Trophoblast cell (in vitro differentiated cells and primary cell): ENCODE measurements around the gene NRP2.

Experiments
- DNase-seq, 2 donors: peaks; one replicate each; pipeline ENCODE4 v3.0.0-alpha.2; 2016
- H2AFZ ChIP-seq: 2 replicates; pipeline ENCODE4 v1.6.1; 2013; ENCODE audit warnings: low read length, moderate library complexity, mild to moderate bottlenecking; ENCODE audit not compliant: insufficient read depth, poor library complexity
- H2AK5ac ChIP-seq: 2 replicates; pipeline ENCODE4 v1.6.1; 2013; ENCODE audit warnings: mild to moderate bottlenecking, low read length
- H2BK120ac ChIP-seq: 2 replicates; pipeline ENCODE4 v1.6.1; 2013; ENCODE audit warnings: low read length, mild to moderate bottlenecking, moderate library complexity; ENCODE audit not compliant: insufficient read depth, poor library complexity
- H2BK12ac ChIP-seq: 2 replicates; pipeline ENCODE4 v1.6.1; 2013; ENCODE audit warnings: mild to moderate bottlenecking, low read length, moderate library complexity
- H2BK5ac ChIP-seq: 2 replicates; pipeline ENCODE4 v1.6.1; 2013; ENCODE audit warnings: low read length, low read depth, moderate library complexity, mild to moderate bottlenecking; ENCODE audit not compliant: poor library complexity
- H3K14ac ChIP-seq: 2 replicates; pipeline ENCODE4 v1.6.1; 2013; ENCODE audit warnings: mild to moderate bottlenecking, low read length
- H3K18ac ChIP-seq: 2 replicates; pipeline ENCODE4 v1.6.1; 2013; ENCODE audit warnings: mild to moderate bottlenecking, low read length
- H3K23ac ChIP-seq: 2 replicates; pipeline ENCODE4 v1.6.1; 2013; ENCODE audit warnings: low read length
- H3K27ac ChIP-seq: 2 replicates; pipeline ENCODE4 v1.5.1; 2013; ENCODE audit warnings: low read depth, mild to moderate bottlenecking, inconsistent platforms, low read length, moderate library complexity
- H3K27me3 ChIP-seq: 2 replicates; pipeline ENCODE4 v1.6.1; 2013; ENCODE audit warnings: inconsistent platforms, mild to moderate bottlenecking, low read length, moderate library complexity; ENCODE audit not compliant: insufficient read depth
- H3K36me3 ChIP-seq, 2 experiments: 1 replicate in 1 of 2; 2 replicates in 1 of 2; pipeline ENCODE4 v1.6.1; 2013; ENCODE audit warnings: low read length in 2 of 2, mild to moderate bottlenecking in 2 of 2, moderate library complexity in 1 of 2; ENCODE audit not compliant: insufficient read depth in 2 of 2, control insufficient read depth in 1 of 2
- H3K4ac ChIP-seq: 2 replicates; pipeline ENCODE4 v1.6.1; 2013; ENCODE audit warnings: low read depth, mild to moderate bottlenecking, low read length, moderate library complexity
- H3K4me1 ChIP-seq, 2 experiments: 1 replicate in 1 of 2; 2 replicates in 1 of 2; pipeline ENCODE4 v1.6.1; 2013; ENCODE audit warnings: low read length in 2 of 2, mild to moderate bottlenecking in 2 of 2, moderate library complexity in 1 of 2; ENCODE audit not compliant: insufficient read depth in 2 of 2, control insufficient read depth in 1 of 2
- H3K4me2 ChIP-seq: 2 replicates; pipeline ENCODE4 v1.6.1; 2013; ENCODE audit warnings: inconsistent platforms, mild to moderate bottlenecking, low read length, moderate library complexity
- H3K4me3 ChIP-seq: 2 replicates; pipeline ENCODE4 v1.5.1; 2013; ENCODE audit warnings: mild to moderate bottlenecking, low read depth, low read length, inconsistent platforms
- H3K79me1 ChIP-seq: one replicate; pipeline ENCODE4 v1.6.1; 2013; ENCODE audit warnings: low read length
- H3K79me2 ChIP-seq: 2 replicates; pipeline ENCODE4 v1.6.1; 2013; ENCODE audit warnings: low read length, mild to moderate bottlenecking; ENCODE audit not compliant: control insufficient read depth, insufficient read depth, poor library complexity
- H3K9ac ChIP-seq: 2 replicates; pipeline ENCODE4 v1.6.1; 2013; ENCODE audit warnings: mild to moderate bottlenecking, low read length
- H3K9me3 ChIP-seq: 2 replicates; pipeline ENCODE4 v1.6.1; 2013; ENCODE audit warnings: low read depth, mild to moderate bottlenecking, control low read depth, inconsistent platforms, low read length; ENCODE audit not compliant: insufficient read depth
- H4K12ac ChIP-seq: 2 replicates; pipeline ENCODE4 v1.6.1; 2013; ENCODE audit warnings: low read depth, mild to moderate bottlenecking, low read length, moderate library complexity
- H4K8ac ChIP-seq: 2 replicates; pipeline ENCODE4 v1.6.1; 2013; ENCODE audit warnings: low read depth, mild to moderate bottlenecking, low read length, moderate library complexity
- H4K91ac ChIP-seq: one replicate; pipeline ENCODE4 v1.6.1; 2013; ENCODE audit warnings: low read depth, mild to moderate bottlenecking, low read length, moderate library complexity
- WGBS: extraction: QIAGEN DNeasy Blood & Tissue Kit; methylation state at CpG from one replicate; pipeline ENCODE4 v1.1.7; 2013; ENCODE audit warnings: missing lambda C conversion rate; ENCODE audit not compliant: insufficient read length, insufficient coverage; ENCODE audit errors: extremely low coverage; 5-methylcytosine and 5-hydroxymethylcytosine counted together

The NRP2 gene

GRCh38 chr2:205836477-205837221 is 154.3 kb downstream of the NRP2 start:
- no peak overlapping the region for H2BK5ac ChIP-seq
- H4K91ac ChIP-seq: no peak overlapping the region
- no CpG with 5 or more reads among the region's 13 CpGs for WGBS
- no peak overlapping the region for H4K12ac ChIP-seq
- H3K23ac ChIP-seq: no peak overlapping the region
- no peaks in the 10 kb centered on the region for H3K27me3 ChIP-seq
- H4K8ac ChIP-seq: no peak overlapping the region
- no peak overlapping the region for H3K4ac ChIP-seq
- no peak overlapping the region for H3K9ac ChIP-seq
- no peak overlapping the region for H2AK5ac ChIP-seq
- H3K79me1 ChIP-seq: peaks cover 2% of the 10 kb centered on the region
- H3K4me1 ChIP-seq: peaks cover 6 to 7% of the 10 kb centered on the region in 2 experiments
- DNase-seq: no peak
- no peak overlapping the region for H3K14ac ChIP-seq
- no peaks in the 10 kb centered on the region for H3K9me3 ChIP-seq
- no peak overlapping the region for H3K4me2 ChIP-seq
- no peak overlapping the region for H3K27ac ChIP-seq
- no peak overlapping the region for H2BK12ac ChIP-seq
- no peak overlapping the region for H2AFZ ChIP-seq
- no peak overlapping the region for H3K18ac ChIP-seq
- no peaks in the 10 kb centered on the region for H3K36me3 ChIP-seq
- H3K79me2 ChIP-seq: no peaks in the 10 kb centered on the region
- no peak overlapping the region for H2BK120ac ChIP-seq
- H3K4me3 ChIP-seq: no peak overlapping the region

GRCh38 chr2:205837663-205838062 is 155.4 kb downstream of the NRP2 start:
- H3K4me3 ChIP-seq: no peak overlapping the region
- H3K4ac ChIP-seq: no peak overlapping the region
- H3K36me3 ChIP-seq: no peaks in the 10 kb centered on the region
- WGBS: no CpG with 5 or more reads among the region's 1 CpG
- H3K14ac ChIP-seq: no peak overlapping the region
- H3K4me1 ChIP-seq: peaks cover 6 to 7% of the 10 kb centered on the region in 2 experiments
- H3K4me2 ChIP-seq: no peak overlapping the region
- H4K91ac ChIP-seq: no peak overlapping the region
- no peak overlapping the region for H2BK120ac ChIP-seq
- H3K9me3 ChIP-seq: no peaks in the 10 kb centered on the region
- H3K27ac ChIP-seq: no peak overlapping the region
- H3K18ac ChIP-seq: no peak overlapping the region
- no peaks in the 10 kb centered on the region for H3K79me2 ChIP-seq
- H4K12ac ChIP-seq: no peak overlapping the region
- no peak overlapping the region for H3K23ac ChIP-seq
- no peak overlapping the region for H2AFZ ChIP-seq
- H2BK12ac ChIP-seq: no peak overlapping the region
- H4K8ac ChIP-seq: no peak overlapping the region
- no peak for DNase-seq
- H3K9ac ChIP-seq: no peak overlapping the region
- peaks cover 2% of the 10 kb centered on the region for H3K79me1 ChIP-seq
- no peak overlapping the region for H2BK5ac ChIP-seq
- no peaks in the 10 kb centered on the region for H3K27me3 ChIP-seq
- H2AK5ac ChIP-seq: no peak overlapping the region

DNA sequence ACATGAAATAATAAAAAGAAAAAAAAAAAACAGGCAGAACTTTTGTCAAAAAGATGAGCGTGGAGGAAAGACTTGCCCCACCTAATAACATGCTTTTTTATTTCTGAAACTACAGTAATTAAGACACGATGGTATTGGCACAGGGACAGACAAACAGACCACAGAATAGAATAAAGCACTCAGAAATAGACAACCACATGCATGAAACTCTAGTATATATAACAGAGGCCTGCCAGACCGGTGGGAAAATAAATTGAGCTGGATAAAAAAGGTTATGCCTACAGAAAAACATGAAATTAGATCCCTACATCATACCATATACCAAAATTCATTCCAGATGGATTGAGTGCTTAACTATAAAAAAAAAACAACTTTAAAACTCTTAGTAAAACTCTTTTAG is 163.1 kb downstream of the NRP2 start:
- no peak overlapping the region for H2BK5ac ChIP-seq
- no peak overlapping the region for H4K8ac ChIP-seq

More for the DNA sequence above, 163.1 kb downstream of the NRP2 start:
- DNase-seq: no peak
- Histone ChIP-seq H3K79me1 (peaks cover 10% of the 10 kb centered on the region), H3K9ac (no peak overlapping the region), H2AK5ac (no peak overlapping the region), H3K27ac (no peak overlapping the region), H3K14ac (no peak overlapping the region), H3K4ac (no peak overlapping the region), H2AFZ (no peak overlapping the region), H3K18ac (no peak overlapping the region), H3K36me3 (no peaks in the 10 kb centered on the region), H4K91ac (no peak overlapping the region), H3K27me3 (no peaks in the 10 kb centered on the region), H3K4me2 (no peak overlapping the region), H3K79me2 (peaks cover 3% of the 10 kb centered on the region), H4K12ac (no peak overlapping the region), H2BK12ac (no peak overlapping the region), H2BK120ac (no peak overlapping the region), H3K4me1 (peaks cover 16 to 19% of the 10 kb centered on the region in 2 experiments), H3K9me3 (no peaks in the 10 kb centered on the region), H3K4me3 (no peak overlapping the region), H3K23ac (no peak overlapping the region)
- WGBS: no CpG with 5 or more reads among the region's 3 CpGs
